Middle frontal gyrus (tissue), 1 donor: ENCODE data around the gene FIBCD1.
"Not testable (repeated sequence)": the region's sequence is repeated elsewhere in the genome, so short reads cannot be mapped to it uniquely, and the experiment has no call there.

ENCODE experiments used
- DNase-seq: peaks from one replicate; pipeline ENCODE4 v3.0.0-alpha.2; 2015; ENCODE audit warnings: low spot score; ENCODE audit errors: extremely low spot score

The FIBCD1 gene

DNA sequence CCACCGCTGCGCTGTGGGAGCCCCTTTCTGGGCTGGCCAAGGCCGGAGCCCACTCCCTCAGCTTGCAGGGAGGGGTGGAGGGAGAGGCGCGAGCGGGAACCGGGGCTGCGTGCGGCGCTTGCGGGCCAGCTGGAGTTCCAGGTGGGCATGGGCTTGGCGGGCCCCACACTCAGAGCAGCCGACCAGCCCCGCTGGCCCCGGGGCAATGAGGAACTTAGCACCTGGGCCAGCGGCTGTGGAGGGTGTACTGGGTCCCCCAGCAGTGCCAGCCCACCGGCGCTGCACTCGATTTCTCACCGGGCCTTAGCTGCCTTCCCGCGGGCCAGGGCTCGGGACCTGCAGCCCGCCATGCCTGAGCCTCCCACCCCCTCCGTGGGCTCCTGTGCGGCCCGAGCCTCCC is 29.0 kb downstream of the FIBCD1 start:
- DNase-seq, result not testable (repeated sequence)

DNA sequence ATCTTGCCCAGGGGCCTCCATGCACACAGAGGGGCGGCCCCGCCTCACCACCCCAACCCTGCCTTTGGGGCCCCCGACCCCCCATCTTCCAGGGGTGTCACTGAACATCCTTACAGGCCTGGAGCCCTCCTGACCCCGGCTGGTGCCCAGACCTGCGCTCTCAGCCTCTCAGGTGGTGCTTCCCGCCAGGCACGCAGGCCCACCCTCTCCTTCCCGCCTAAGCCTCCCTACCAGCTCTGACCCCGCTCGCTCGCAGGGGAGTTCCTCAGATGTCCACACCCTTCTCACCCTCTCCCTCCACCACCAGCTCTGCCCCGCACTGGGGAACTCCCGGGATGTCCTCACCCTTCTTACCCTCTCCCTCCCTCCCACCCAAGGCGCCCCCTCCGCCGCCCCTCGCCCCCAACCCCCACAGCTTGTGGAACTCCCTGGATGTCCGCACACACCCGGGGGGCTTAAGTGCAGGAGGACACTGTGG is 30.1 kb downstream of the FIBCD1 start:
- no peak for DNase-seq

DNA sequence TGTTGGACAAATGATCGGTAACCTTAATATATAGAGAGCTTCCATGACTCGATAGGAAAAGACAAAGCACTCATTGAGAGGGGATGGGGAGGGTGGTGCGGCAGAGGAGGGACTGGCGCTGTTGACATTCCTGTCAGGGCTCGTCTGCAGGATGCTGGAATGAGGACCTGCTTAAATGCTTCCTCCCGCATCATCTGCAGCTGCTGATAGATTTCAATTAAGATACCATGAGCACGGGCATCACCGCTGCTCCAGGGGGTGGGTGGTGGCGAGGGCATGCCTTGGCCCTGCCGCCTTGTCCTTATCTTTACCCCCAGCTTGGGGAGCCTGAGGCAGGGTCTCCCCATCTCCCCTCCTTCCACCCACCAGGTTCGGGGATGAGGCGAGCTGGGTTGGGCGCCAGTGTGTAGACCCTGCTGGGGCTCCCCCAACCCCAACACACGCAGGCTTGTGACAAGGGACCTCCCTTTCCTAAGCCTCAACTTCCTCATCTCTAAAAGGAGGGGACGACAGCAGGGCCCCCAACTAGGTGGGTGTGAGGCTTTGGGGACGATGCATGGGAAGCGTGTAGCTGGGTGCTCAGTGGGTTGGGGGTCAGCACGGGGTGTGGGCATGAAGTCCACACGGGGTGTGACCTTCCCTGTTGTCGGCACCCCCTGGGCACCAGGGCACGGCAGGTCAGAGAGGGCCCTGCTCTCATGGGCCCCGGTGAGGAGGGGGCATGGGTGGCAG is 30.7 kb downstream of the FIBCD1 start:
- DNase-seq, result no peak

DNA sequence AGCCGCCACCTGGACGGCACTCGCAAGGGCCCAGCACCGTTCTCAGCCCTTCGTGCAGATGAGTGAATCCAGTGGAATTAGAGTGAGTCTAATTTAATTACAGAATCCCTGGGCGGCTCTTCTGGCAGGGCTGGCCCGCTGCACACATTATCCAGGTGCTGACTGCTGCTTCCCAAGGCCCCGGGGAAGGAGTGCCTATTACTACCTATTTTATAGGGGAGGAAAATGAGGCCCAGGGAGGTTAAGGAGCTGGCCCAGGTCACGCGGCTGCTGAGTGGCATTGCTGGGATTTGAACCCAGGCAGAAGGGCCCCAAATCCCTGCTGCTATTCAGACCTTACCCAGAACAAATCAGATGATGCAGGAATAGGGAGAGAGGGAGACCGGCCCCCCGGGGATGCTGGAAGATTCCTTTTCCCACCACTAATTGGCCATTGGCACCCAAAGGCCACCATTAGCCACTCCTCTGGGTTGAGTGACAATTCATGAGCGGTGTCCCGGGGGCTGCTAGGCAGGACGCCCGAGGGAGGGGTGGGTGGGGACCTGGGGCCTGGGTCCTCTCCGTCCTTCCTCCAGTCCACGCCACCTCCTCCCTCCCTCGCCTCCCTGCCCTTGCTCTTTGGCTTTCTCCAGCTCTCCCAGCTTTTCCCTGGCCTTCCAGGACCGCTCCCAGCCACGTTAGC is 32.2 kb downstream of the FIBCD1 start:
- DNase-seq, result no peak

DNA sequence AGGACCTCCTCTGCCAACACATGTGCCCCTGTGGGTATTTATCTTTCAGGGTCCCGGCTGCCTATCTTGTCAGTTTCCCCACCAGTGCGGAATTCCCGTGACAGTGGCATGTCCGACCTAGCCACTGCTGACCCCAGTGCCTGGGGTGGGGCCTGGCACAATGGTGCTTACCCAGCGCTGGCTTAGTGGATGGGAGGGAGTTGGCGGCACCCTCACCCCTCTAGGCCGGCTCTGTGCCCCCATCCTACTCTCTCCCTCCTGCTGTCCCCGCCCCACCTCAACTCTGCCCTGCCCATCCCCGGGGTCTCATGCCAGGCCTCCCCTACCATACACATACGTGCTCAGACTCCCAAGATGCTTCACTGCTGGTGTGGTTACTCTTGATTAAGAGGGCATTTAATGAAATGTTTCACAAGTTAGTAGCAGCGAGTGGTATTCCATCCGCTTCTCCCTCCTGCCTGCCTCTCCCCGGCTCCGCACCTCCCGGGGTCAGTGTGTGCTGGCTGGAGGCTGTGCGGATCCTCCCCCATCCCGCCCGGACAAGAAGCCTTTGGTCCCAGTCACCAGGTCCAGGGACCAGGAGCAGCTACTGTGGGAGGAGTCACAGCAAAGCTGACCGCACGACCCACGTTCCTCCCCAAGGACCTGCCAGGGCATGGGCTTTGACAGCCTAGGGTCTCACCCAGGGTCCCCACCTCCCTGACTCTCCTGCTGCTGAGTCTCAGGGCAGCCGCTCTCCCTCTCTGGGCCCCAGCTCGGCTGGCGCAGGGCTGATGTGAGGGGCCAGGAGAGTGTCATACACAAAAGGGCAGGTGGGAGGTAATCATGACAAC is 32.9 kb downstream of the FIBCD1 start:
- no peak for DNase-seq

DNA sequence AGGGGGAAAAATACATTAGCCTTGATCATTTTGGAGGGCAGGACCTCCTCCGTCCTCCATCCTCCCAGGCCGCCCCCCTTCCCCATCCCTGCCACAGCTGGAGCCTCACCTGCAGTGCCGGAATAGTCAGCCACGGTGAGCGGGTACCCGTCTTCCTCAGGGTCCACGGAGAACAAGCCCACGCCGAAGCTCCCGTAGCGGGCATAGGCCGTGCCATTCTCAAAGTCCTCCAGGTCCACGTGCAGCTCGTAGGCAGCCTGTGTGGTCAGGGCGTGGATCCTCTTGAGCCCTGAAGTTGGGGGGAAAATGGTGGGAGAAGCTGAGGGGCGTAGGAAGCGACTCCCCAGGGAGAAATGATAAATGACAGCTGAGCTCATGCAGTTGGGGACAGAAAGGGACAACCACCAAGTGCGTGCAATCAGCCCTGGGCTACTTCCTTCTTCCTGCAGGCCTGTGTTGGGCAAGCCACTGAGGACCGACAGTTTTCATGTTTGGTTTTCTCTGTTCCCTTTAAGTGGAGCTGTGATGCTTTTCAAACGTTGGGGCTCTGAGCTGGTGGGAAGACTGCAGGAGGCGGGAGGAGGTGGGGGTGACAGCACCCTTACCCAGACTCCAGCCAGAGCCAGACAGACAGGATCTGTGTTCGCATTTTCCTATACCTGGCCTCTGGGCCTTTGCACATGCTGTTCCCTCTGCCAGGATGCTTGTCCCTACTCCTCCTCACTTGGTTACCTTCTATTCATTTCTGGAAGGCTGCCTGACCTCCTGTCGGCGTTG is 33.7 kb downstream of the FIBCD1 start:
- no peak for DNase-seq

DNA sequence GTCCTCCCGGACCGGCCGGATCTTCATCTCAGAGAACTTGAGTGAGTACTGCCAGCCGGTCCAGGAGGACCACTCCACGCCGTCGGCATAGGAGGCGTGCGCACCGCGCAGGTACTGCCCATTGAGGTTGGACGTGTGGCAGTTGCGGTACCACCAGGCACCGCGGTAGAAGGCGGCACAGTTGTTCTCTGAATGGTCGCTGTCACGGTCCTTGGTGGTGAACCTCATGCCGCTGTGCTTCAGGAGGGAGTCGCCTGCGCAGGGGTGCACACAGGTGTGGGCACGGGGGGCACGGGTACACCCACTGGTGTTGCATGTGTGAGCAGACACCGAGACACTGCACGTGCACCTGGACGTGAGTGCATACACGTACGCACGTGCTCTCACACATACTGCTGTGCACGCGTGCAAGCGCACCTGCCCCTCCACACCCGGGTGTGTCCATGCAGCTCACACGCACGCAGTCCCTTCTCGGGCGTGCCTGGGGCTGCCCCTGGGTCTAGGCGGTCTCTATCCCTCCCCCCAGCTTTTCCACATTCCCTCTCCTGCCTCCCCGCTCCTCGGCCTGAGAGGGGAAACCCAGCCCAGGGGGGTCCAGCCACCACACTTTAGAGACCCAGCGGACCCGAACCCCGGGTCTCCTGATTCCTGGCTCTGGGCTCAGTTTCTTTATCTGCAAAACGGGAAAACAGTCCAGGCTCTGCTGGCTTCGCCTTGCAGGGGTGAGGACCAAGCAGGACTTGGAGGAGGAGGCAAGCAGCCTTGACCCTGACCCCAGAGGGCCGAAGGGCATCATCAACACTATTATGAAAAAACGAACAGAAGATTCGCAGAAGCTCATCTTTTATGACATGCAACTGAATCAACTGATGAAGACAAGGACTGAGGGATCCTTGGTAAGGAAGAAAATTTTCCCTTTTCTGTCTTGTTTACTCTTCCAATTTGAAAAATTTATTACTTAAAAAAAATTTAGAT is 34.7 kb downstream of the FIBCD1 start:
- DNase-seq, result no peak

DNA sequence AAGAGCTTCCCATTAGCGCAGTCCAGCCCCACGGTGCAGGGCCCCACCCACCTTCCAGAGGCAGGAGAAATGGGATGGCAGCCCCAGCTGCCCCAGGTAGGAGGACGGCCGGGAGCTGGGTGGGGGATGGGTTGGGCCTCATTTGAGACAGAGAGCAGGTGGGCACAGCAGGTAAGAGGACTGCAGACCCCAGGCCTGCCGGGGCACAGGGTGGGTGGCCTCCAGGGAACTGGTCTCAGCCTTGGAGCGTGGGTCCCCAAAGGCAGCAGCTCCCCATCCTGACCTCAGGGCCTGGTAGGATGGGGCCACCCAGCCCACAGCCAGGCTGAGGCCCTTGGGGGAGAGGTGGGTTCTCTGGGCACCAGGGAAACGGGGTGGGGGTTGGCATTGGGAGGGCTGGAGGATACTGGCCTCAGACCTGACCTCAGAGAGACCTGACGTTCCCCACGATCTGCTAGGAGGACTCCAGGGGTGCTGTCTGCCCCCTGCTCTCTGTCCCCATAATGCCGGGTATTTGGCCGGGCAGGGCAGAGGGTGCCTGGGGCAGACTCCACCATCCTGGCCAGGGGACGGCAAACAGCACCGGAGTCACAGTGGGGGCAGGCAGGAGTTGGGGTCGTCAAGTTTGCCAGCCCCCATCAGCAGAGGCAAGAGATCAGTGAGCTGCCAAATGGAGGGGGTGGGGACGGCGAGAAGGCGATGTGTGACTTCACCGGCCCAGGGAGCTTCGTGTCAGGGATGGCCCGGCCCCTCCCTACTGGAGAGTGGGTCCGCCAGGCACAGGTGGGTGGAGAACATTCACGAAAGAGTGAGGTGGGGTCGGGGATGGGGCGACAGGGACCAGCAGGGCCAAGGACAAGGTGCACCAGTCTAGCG is 35.6 kb downstream of the FIBCD1 start:
- no peak for DNase-seq

DNA sequence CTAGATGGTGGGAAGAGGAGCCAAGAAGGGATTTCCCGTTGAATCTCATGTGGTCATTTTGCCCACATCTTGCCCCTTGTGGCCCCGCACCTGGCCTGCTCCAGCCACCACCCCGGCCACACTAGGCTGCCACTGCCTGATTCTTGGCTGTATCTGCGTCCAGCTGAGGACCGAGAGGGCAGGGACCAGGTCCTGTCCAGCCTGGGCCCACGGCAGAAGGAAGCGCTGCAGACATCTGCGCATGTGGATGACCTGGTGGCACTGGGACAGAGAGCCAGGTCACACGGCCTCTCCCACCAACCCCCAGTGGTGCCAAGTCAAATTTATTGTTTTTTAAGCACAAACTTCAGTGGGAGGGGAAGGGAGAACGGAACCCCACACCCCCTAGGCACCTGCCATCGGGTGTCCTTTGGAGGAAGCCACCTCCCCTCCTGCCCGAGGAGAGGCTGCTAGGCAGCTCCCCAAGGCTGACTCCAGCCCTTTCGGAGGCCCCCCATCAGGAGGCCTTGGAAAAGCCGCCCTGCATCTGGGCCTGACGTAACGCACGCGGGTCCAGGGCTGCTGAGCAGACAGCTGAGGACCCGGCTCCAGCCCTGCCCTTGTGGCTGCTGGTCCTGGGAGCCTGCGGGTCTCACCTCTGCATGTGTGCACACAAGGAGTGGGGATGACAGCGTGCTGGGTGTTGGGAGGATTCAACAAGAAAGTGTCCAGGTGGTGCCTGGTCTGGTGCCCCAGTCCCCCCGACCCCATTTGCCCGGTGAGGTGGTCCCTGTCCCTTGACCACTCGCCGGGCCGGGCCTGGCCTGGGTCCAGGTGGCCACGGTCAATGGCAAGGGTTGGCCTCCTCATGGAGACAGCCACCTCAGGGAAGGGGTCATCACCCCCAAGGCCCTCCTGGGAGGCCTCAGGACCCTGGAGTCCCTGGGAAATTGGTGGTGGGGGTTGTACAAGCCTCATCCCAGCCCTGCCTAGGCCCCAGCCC is 36.6 kb downstream of the FIBCD1 start:
- DNase-seq, result no peak

DNA sequence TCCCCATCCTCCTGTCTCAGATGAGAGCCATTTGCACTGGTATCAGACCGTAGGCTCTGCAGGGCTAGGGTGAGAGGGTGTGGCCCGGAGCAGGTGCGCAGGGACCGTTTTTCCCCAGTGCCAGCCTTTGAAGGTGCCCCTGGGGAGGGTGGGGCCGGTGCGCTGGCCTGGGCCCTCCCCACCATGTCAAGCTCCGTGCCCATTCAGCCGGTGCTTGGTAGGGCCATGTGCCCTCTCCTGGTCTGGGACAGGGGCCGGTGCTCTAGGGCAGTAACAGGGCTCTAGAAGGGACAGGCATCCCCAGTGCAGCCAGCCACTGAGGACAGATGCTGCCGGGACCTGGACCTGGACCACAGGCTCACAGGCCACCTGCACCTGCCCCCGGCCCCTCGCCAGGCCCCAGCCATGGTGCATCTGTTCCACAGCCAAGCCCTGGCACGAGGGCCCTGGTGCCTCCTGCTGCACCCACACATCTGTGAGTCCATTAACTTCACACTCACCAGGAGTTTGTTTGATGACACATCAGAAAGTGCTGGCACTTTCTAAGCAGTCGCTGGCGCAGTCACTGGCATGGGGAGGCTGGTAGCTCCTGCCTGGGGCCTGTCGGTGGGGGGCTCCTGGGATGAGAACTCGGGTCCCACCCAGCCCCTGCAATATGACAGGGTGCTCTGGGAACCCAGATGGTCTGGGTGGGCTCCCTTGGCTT is 37.4 kb downstream of the FIBCD1 start:
- DNase-seq, result no peak

DNA sequence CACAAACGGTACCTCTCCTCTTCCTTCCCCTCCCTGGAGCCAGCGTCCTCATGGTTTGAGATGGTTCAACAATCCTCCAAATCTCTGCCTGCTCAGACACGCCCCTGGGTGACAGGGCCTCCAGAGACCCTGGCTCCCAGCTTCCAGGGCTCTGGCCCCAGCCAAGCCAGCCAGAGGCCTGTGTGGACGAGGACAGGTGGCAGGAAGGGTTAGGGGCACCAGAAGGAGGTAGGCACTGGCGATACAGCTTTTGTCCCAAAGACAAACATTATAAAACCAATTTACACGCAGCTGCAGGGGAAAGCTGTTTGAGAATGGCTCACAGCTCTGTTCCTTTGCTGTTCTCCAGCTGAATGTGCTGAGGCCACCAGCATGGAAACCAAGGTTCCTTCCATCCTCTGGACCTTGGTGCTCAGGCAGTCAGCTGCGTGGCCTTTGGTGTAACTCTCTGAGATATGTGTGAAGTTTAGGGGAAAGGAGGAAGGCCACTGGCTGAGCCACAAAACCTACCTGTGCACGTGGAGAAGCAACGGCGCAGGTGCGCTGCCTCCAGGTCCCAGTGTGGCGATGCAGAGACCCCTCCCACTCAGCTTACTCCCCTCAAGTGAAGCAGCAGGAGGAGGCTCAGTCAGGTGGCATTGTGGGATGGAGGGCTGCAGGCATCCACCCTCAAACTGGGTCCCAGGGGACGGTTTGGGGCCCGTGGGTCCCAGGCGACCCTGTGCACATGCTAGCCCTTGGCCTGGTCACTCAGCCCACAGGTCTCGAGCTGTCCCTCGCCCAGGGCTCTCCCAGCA is 38.1 kb downstream of the FIBCD1 start:
- no peak for DNase-seq

DNA sequence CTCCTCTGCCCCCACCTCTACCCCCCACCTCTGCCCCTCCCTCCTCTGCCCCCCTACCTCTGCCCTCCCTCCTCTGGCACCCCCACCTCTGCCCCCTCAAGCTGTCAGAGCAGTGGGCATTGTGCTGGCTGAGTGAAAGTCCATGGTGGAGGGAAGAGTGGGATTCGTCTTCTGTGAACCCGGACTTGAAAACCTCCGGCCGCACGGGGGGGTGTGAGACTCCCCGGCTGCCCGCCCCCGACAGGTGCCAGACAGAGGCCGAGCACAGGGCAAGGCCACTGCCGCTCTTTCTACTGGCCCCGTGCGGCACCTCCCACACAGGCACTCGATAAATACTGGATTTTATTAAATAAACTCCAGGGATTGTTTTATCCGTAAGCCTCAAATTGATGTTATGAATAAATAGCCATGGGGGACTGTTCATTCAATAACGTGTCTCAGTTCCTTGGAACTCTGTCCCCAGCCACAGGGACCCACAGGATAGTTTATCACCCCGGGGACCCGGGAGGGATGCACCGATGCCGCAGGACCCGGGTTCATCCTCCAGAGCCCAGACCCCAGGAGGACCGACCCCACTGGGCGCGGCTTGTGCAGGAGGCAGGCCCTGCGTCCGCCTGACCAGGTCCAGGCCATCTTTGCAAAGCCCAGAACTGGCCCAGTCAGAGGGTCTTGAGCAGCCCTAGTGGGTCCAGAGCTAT is 39.8 kb downstream of the FIBCD1 start:
- DNase-seq, result no peak

DNA sequence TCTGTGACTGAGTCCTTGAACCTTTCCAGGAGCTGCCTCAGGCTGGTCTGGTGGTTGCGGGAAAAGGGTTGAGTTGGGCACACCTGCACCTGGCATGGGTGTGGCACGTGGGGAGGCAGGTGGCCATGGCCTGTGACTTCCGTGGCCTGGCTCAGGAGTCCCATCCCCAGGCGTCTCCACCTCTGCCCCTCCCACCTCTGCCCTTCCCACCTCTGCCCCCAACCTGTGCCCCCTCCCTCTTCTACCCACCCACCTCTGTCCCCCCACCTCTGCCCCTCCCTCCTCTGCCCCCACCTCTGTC is 40.5 kb downstream of the FIBCD1 start:
- DNase-seq, result no peak

DNA sequence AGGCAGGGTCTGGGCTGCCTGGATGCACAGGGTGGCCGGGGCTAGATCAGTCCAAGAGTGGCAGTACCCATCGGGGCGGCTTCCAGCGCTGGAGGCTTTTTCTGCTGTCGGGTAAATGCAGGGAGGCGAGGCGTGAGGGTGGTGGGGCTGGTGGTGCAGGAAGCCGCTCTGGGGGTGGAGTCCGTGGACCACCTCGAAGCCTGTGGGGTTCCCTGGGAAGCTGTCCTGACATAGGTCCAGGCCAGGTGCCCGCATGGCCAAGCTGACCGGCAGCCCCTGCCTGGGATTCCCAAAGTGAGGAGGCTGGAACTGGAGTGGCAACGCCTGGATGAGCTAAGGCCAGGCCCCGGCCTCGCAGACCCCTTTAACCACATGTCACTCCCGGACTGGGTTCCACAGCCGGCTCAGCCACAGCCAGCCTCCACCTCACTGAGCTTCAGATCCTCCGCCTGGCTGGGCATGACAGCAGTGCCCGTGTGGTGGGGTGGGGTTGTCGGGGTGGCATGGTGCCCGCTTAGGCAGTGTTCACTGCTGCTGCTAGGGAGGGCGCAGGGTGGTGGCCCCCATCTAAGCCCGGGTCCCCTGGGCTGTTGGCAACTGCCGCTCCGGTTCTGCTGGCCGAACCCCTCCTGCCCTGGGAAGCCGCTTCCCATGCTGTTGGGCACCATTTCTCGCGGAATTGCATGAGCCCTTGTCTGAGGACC is 41.0 kb downstream of the FIBCD1 start:
- no peak for DNase-seq

DNA sequence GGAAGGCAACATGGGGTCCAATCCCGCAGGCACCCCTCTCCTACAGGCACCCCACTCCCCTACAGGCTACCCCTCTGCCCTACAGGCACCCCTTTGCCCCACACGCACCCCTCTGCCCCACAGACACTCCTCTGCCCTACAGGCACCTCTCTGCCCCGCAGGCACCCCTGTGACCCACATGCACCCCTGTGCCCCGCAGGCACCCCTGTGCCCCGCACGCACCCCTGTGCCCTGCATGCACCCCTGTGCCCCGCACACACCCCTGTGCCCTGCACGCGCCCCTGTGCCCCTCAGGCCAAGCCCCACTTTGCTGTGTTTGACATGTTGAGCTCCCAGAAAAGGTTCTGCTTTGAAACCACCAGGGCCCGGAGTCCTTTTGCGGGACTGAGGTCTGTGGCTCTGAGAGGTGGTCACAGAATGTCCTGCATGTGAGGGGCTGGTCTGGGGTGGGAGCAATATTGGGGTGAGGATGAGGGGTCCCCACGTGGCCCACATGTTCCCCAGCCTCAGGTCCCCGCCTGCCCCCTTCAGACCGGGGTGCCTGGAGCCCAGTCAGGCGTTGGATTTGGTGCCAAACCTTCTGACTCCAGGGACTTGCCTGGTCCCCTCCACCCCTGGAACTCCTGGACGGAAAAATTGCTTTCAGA is 41.8 kb downstream of the FIBCD1 start:
- no peak for DNase-seq
